IMR-90 (cell line): ENCODE measurements around the gene NRL.

ENCODE experiments used
- CTCF ChIP-seq: conservative IDR thresholded peaks from 2 replicates; pipeline ENCODE4 v1.5.1; 2012; ENCODE audit warnings: mild to moderate bottlenecking, low read depth, low read length, improper control_type of control experiment
- ELK1 ChIP-seq: fragments of 150-350 bp; IDR thresholded peaks from 2 replicates; pipeline ENCODE4 v1.6.1; 2016; ENCODE audit warnings: low read depth, mild to moderate bottlenecking, low read length, moderate library complexity, borderline replicate concordance
- NFE2L2 ChIP-seq: fragments of 150-350 bp; IDR thresholded peaks from 2 replicates; pipeline ENCODE4 v1.6.1; 2016; ENCODE audit warnings: low read depth, mild to moderate bottlenecking, low read length
- POLR2A ChIP-seq: IDR thresholded peaks from 2 replicates; pipeline ENCODE4 v1.6.1; 2012; ENCODE audit warnings: mild to moderate bottlenecking, low read depth, low read length

GRCh38 chr14:24132976-24133375 lies 18.2 kb upstream of the NRL start:
- TF ChIP-seq CTCF (no peak), POLR2A (no peak), ELK1 (no peak), NFE2L2 (no peak)
